Kidney (tissue), 14 donors: Measurements from ENCODE around the gene C1QTNF12. TPM values are rescaled to one million over a fixed set of nuclear protein-coding genes. Genes with fewer than 3 reads are reported as not detected.

Experiments
- DNase-seq, 5 donors: peaks; one replicate each; pipeline ENCODE4 v3.0.0-alpha.2; 2013 to 2020
- FAIRE-seq: peaks from 2 replicates; lab custom pipeline; 2012; peaks lifted over from hg19 to GRCh38; lab: Jason Lieb, UNC
- H3K27ac ChIP-seq, 2 donors: one replicate each; pipeline ENCODE4 v1.7.0; 2013; ENCODE audit warnings: low read depth in 2 of 2, low read length in 2 of 2, inconsistent platforms in 1 of 2
- H3K27me3 ChIP-seq: one replicate; pipeline ENCODE4 v1.7.1; 2013; ENCODE audit warnings: low read length, inconsistent platforms; ENCODE audit not compliant: control insufficient read depth, insufficient read depth
- H3K36me3 ChIP-seq, 3 donors: one replicate each; pipeline versions ENCODE4 v1.7.0 to v1.7.1; 2013; ENCODE audit warnings: low read length in 3 of 3, control low read depth in 1 of 3, inconsistent platforms in 1 of 3; ENCODE audit not compliant: insufficient read depth in 3 of 3, control insufficient read depth in 2 of 3
- H3K4me1 ChIP-seq, 3 donors: one replicate each; pipeline versions ENCODE4 v1.7.0 to v1.7.1; 2013; ENCODE audit warnings: low read length in 3 of 3, inconsistent platforms in 1 of 3, low read depth in 1 of 3; ENCODE audit not compliant: control insufficient read depth in 2 of 3, insufficient read depth in 2 of 3
- H3K4me3 ChIP-seq, 3 donors: one replicate each; pipeline versions ENCODE4 v1.7.0 to v1.8.1; 2013; ENCODE audit warnings: low read length in 3 of 3, control low read depth in 1 of 3, inconsistent platforms in 1 of 3
- H3K9ac ChIP-seq, 3 donors: one replicate each; pipeline versions ENCODE4 v1.7.0 to v1.7.1; 2013; ENCODE audit warnings: low read length in 3 of 3, control low read depth in 1 of 3, inconsistent platforms in 1 of 3
- H3K9me3 ChIP-seq, 3 donors: one replicate each; pipeline versions ENCODE4 v1.7.0 to v1.7.1; 2013; ENCODE audit warnings: low read length in 3 of 3, control low read depth in 1 of 3, inconsistent platforms in 1 of 3; ENCODE audit not compliant: control insufficient read depth in 2 of 3, insufficient read depth in 1 of 3
- CTCF ChIP-seq: IDR thresholded peaks from 3 replicates; pipeline ENCODE4 v1.5.1; 2012; ENCODE audit warnings: mild to moderate bottlenecking, moderate library complexity, borderline replicate concordance; ENCODE audit not compliant: insufficient read depth; ENCODE audit errors: extremely low read depth
- intact Hi-C: fragments of 100-400 bp; cut with DNase I; formaldehyde crosslinking; loops from one replicate; pipeline ENCODE4 v1.11.1; 2022
- polyA plus RNA-seq: library from polyadenylated mRNA; stranded (reverse); fragments of 350-450 nt; fragmentation: Illumina TruSeq; extraction: RNeasy Lipid Tissue Mini Kit (QIAGEN cat#74804); gene quantifications from one replicate; pipeline ENCODE4 v1.2.3, GENCODE V29; 2014; ENCODE audit warnings: low read depth, low replicate concordance; ENCODE audit not compliant: insufficient read depth
- total RNA-seq: library from RNA; stranded (reverse); fragmentation: NEBNext Ultra II Directional; extraction: Animal tissue kit (Norgen Biotek cat#: 25700); gene quantifications from one replicate; pipeline ENCODE4 v1.2.1, GENCODE V29; 2021
- donor health status: control.
- donor health status: control.
- donor health status: control.
- donor health status: control.
- donor health status: control.
- donor health status: DM: yes; HTN: yes; CAD: no.
- donor health status: Normal renal cell carcinoma (clear cell type).

Gene C1QTNF12
- total and polyA plus RNA-seq, 2 donors from 2014 or later = 3.1 to 9.9 TPM

- TF ChIP-seq CTCF = no peak
- no peak overlapping the region for H3K4me3 ChIP-seq
- H3K4me1 ChIP-seq = peaks cover 0 to 4% (median 0%) of the 10 kb centered on the region in 3 donors
- peaks cover 0 to 8% (median 0%) of the 10 kb centered on the region in 3 donors for H3K36me3 ChIP-seq
- DNase-seq (no peak), FAIRE-seq (no peak)
- no peaks in the 10 kb centered on the region for H3K9me3 ChIP-seq
- H3K9ac ChIP-seq = no peak overlapping the region
- no peaks in the 10 kb centered on the region for H3K27me3 ChIP-seq
- intact Hi-C loops = no loop called here
- H3K27ac ChIP-seq = no peak overlapping the region
Observed at GRCh38 chr1:1215080-1215676, 31.3 kb downstream of the C1QTNF12 start.

- H3K4me1 ChIP-seq = peaks cover 0 to 4% (median 0%) of the 10 kb centered on the region in 3 donors
- FAIRE-seq (no peak), DNase-seq (peak; percentile 38 to 85 (median 59))
- intact Hi-C loops = no loop called here
- no peaks in the 10 kb centered on the region for H3K27me3 ChIP-seq
- no peak for TF ChIP-seq CTCF
- no peak within 1 kb of the TSS for H3K27ac ChIP-seq
- H3K9me3 ChIP-seq = no peaks in the 10 kb centered on the region
- peaks cover 0 to 6% (median 0%) of the 10 kb centered on the region in 3 donors for H3K36me3 ChIP-seq
- H3K4me3 ChIP-seq = no peak within 1 kb of the TSS
- no peak within 1 kb of the TSS for H3K9ac ChIP-seq
Observed at GRCh38 chr1:1213345-1214265, 32.9 kb downstream of the C1QTNF12 start, which contains the start of gene TNFRSF4. TSS of gene TNFRSF4 (minus strand) at chr1:1214153. CDS start at chr1:1214127, 26 bp downstream.

- no peak for TF ChIP-seq CTCF
- no peak for FAIRE-seq
- H3K4me3 ChIP-seq = no peak overlapping the region
- H3K36me3 ChIP-seq = no peaks in the 10 kb centered on the region
- intact Hi-C loops = no loop called here
- peak; percentile 57 to 90 (median 78) for DNase-seq
- no peak overlapping the region for H3K9ac ChIP-seq
- H3K4me1 ChIP-seq = peaks cover 0 to 7% (median 0%) of the 10 kb centered on the region in 3 donors
- no peak overlapping the region for H3K27ac ChIP-seq
- H3K9me3 ChIP-seq = no peaks in the 10 kb centered on the region
- no peaks in the 10 kb centered on the region for H3K27me3 ChIP-seq
Observed at GRCh38 chr1:1212780-1213344, 33.7 kb downstream of the C1QTNF12 start.
